ENCODE measurements around the gene LETM1. TPM values are rescaled to one million over a fixed set of nuclear protein-coding genes. Genes with fewer than 3 reads are reported as not detected.
A peak's percentile ranks its signal among the peaks of the same experiment; 100 is the strongest.

The LETM1 gene
- total and polyA plus RNA-seq, 4 donors = 6.8 to 25.6 (median 18.9) TPM

DNA sequence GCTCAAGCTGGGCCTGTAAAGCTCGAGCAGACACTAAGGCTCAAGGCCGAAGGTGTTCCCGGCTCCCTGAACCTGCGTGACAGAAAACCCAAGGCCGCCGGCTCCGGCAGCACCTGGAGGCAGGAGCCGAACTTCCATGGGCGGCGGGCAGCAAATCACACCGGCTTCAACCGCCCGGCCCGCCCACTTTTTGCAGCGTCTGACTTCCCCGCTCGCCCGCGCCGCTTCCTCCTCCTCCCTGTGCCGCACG is 14.3 kb upstream of the LETM1 start:
- Histone ChIP-seq H3K36me3 (ENCODE audit: control insufficient read depth in 1 of 2, insufficient read depth in 2 of 2, low read length in 1 of 2) (no peaks in the 10 kb centered on the region), H3K27ac (ENCODE audit: low read depth in 1 of 2, low read length in 2 of 2) (peak overlapping the region in 1 of 2 donors; percentile 95), H3K4me1 (ENCODE audit: control insufficient read depth in 1 of 2, insufficient read depth in 2 of 2, low read length in 2 of 2) (no peaks in the 10 kb centered on the region), H3K4me3 (ENCODE audit: low read length in 2 of 2) (peak overlapping the region; percentile 87 to 95), H3K9me3 (ENCODE audit: control insufficient read depth, low read length) (no peaks in the 10 kb centered on the region), H3K27me3 (ENCODE audit: control insufficient read depth in 1 of 2, insufficient read depth in 2 of 2, low read length in 1 of 2) (no peaks in the 10 kb centered on the region)
- 0% methylated on average over 21 to 22 of the region's 22 CpGs for WGBS, 2 donors
- ATAC-seq (ENCODE audit: low FRiP score) (peak; percentile 88), DNase-seq (peak; percentile 92 to 95)
- intact Hi-C loops (cut with DNase I) = loop anchor here (2.0 kb wide), 1 partner anchor 13 kb away; the partner anchor contains the start of gene LETM1 (in 2 of the 2)

DNA sequence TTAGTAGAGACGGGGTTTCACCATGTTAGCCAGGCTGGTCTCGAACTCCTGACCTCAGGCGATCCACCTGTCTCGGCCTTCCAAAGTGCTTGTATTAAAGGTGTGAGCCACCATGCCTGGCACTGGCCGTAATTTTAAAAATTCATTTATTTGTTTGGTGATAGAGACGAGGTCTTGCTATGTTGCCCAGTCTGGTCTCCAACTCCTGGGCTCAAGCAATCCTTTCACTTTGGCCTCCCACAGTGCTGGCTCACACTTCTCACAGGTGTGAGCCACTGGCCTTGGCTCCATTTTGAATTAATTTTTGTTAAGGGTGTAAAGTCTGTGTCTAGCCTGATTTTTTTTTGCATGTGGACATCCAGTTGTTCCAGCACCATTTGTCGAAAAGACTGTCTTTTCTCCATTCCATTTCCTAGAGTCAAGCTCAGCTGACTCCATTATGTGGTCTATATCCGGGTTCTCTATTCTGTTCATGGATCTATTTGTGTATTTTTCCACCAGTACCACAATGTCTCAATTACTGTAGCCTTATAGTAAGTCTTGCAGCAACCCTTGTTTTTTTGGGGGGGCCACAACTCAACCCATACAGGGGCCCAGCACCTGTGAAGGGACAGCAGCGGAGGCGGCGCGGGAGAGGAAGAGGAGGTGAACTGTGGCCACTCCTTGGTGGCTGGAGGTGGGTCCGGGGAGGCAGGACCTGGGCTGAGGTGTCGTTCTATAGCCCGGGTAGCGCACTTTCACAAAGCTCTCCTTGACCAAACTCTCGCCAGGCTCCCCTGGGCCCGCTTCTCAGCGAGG is 13.8 kb upstream of the LETM1 start:
- Histone ChIP-seq H3K4me1 (ENCODE audit: control insufficient read depth in 1 of 2, insufficient read depth in 2 of 2, low read length in 2 of 2) (no peaks in the 10 kb centered on the region), H3K27ac (ENCODE audit: low read depth in 1 of 2, low read length in 2 of 2) (peak overlapping the region in 1 of 2 donors; percentile 72), H3K36me3 (ENCODE audit: control insufficient read depth in 1 of 2, insufficient read depth in 2 of 2, low read length in 1 of 2) (no peaks in the 10 kb centered on the region), H3K4me3 (ENCODE audit: low read length in 2 of 2) (peak overlapping the region; percentile 87 to 95), H3K9me3 (ENCODE audit: control insufficient read depth, low read length) (no peaks in the 10 kb centered on the region), H3K27me3 (ENCODE audit: control insufficient read depth in 1 of 2, insufficient read depth in 2 of 2, low read length in 1 of 2) (no peaks in the 10 kb centered on the region)
- ATAC-seq (ENCODE audit: low FRiP score) (no peak), DNase-seq (no peak)
- 53 to 54% methylated on average over 19 of the region's 19 CpGs for WGBS, 2 donors
- intact Hi-C loops (cut with DNase I) = loop anchor here (2.0 kb wide), 1 partner anchor 13 kb away; the partner anchor contains the start of gene LETM1 (in 2 of the 2)

- Histone ChIP-seq H3K27ac (ENCODE audit: low read depth in 1 of 2, low read length in 2 of 2) (no peak overlapping the region), H3K4me3 (ENCODE audit: low read length in 2 of 2) (no peak overlapping the region), H3K27me3 (ENCODE audit: control insufficient read depth in 1 of 2, insufficient read depth in 2 of 2, low read length in 1 of 2) (no peaks in the 10 kb centered on the region), H3K4me1 (ENCODE audit: control insufficient read depth in 1 of 2, insufficient read depth in 2 of 2, low read length in 2 of 2) (no peaks in the 10 kb centered on the region), H3K9me3 (ENCODE audit: control insufficient read depth, low read length) (no peaks in the 10 kb centered on the region), H3K36me3 (ENCODE audit: control insufficient read depth in 1 of 2, insufficient read depth in 2 of 2, low read length in 1 of 2) (no peaks in the 10 kb centered on the region)
- no peak for ATAC-seq (ENCODE audit: low FRiP score)
- intact Hi-C loops (cut with DNase I) = no loop called here
- WGBS, 2 donors = 92 to 97% methylated on average over 3 of the region's 3 CpGs
- DNase-seq = no peak
These were observed 13.0 kb upstream of the LETM1 start for GRCh38 chr4:1868912-1869311.

GRCh38 chr4:1868293-1868692 is 12.3 kb upstream of the LETM1 start:
- Histone ChIP-seq H3K4me1 (ENCODE audit: control insufficient read depth in 1 of 2, insufficient read depth in 2 of 2, low read length in 2 of 2) (no peaks in the 10 kb centered on the region), H3K36me3 (ENCODE audit: control insufficient read depth in 1 of 2, insufficient read depth in 2 of 2, low read length in 1 of 2) (no peaks in the 10 kb centered on the region), H3K27me3 (ENCODE audit: control insufficient read depth in 1 of 2, insufficient read depth in 2 of 2, low read length in 1 of 2) (no peaks in the 10 kb centered on the region), H3K4me3 (ENCODE audit: low read length in 2 of 2) (no peak overlapping the region), H3K9me3 (ENCODE audit: control insufficient read depth, low read length) (no peaks in the 10 kb centered on the region), H3K27ac (ENCODE audit: low read depth in 1 of 2, low read length in 2 of 2) (no peak overlapping the region)
- DNase-seq (no peak), ATAC-seq (ENCODE audit: low FRiP score) (no peak)
- 84 to 87% methylated on average over 5 of the region's 5 CpGs for WGBS, 2 donors
- intact Hi-C loops (cut with DNase I) = no loop called here

DNA sequence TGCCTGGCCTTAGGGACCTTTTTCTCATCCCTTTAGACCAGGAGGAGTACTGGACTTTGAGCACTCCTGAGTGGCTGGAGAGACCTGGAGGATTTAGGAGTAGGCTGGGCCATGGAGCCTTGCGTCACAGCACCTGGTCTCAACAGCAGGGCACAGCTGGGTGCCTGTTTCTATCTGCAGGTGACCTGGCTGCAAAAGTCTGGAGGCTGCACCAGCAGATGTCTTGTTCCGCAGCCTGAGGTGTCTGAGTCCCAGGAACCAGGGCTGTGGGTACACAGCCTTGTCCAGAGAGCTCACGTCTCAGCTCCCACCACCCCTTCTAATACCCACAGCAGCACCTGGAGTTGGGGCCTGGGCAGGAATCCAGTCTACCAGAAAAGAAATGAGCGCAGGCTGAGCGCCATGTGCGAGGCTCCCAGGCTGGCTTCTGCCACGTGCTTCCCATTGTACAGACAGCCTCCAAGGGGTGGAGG is 10.3 kb upstream of the LETM1 start:
- no peaks in the 10 kb centered on the region for H3K9me3 ChIP-seq (ENCODE audit: control insufficient read depth, low read length)
- DNase-seq (no peak), ATAC-seq (ENCODE audit: low FRiP score) (no peak)
- no peaks in the 10 kb centered on the region for H3K4me1 ChIP-seq (ENCODE audit: control insufficient read depth in 1 of 2, insufficient read depth in 2 of 2, low read length in 2 of 2)
- 78 to 88% methylated on average over 7 of the region's 7 CpGs for whole genome bisulfite sequencing, 2 donors
- H3K27me3 ChIP-seq (ENCODE audit: control insufficient read depth in 1 of 2, insufficient read depth in 2 of 2, low read length in 1 of 2) = no peaks in the 10 kb centered on the region
- H3K4me3 ChIP-seq (ENCODE audit: low read length in 2 of 2) = no peak overlapping the region
- intact Hi-C loops (cut with DNase I) = no loop called here
- no peak overlapping the region for H3K27ac ChIP-seq (ENCODE audit: low read depth in 1 of 2, low read length in 2 of 2)
- H3K36me3 ChIP-seq (ENCODE audit: control insufficient read depth in 1 of 2, insufficient read depth in 2 of 2, low read length in 1 of 2) = no peaks in the 10 kb centered on the region

GRCh38 chr4:1864076-1865008 is 8.4 kb upstream of the LETM1 start:
- H3K4me3 ChIP-seq (ENCODE audit: low read length in 2 of 2) = no peak overlapping the region
- intact Hi-C loops (cut with DNase I) = no loop called here
- WGBS, 2 donors = 89 to 91% methylated on average over 16 to 17 of the region's 17 CpGs

GRCh38 chr4:1863297-1864033 is 7.5 kb upstream of the LETM1 start:
- 89 to 93% methylated on average over 11 of the region's 11 CpGs for WGBS, 2 donors
- Histone ChIP-seq H3K36me3 (ENCODE audit: control insufficient read depth in 1 of 2, insufficient read depth in 2 of 2, low read length in 1 of 2) (no peaks in the 10 kb centered on the region), H3K4me3 (ENCODE audit: low read length in 2 of 2) (no peak overlapping the region), H3K27ac (ENCODE audit: low read depth in 1 of 2, low read length in 2 of 2) (no peak overlapping the region), H3K9me3 (ENCODE audit: control insufficient read depth, low read length) (no peaks in the 10 kb centered on the region), H3K4me1 (ENCODE audit: control insufficient read depth in 1 of 2, insufficient read depth in 2 of 2, low read length in 2 of 2) (no peaks in the 10 kb centered on the region), H3K27me3 (ENCODE audit: control insufficient read depth in 1 of 2, insufficient read depth in 2 of 2, low read length in 1 of 2) (no peaks in the 10 kb centered on the region)
- intact Hi-C loops (cut with DNase I) = no loop called here
- DNase-seq (no peak), ATAC-seq (ENCODE audit: low FRiP score) (no peak)

More at GRCh38 chr4:1864076-1865008, 8.4 kb upstream of the LETM1 start:
- no peak for DNase-seq
- Histone ChIP-seq H3K27me3 (ENCODE audit: control insufficient read depth in 1 of 2, insufficient read depth in 2 of 2, low read length in 1 of 2) (no peaks in the 10 kb centered on the region), H3K4me1 (ENCODE audit: control insufficient read depth in 1 of 2, insufficient read depth in 2 of 2, low read length in 2 of 2) (no peaks in the 10 kb centered on the region), H3K27ac (ENCODE audit: low read depth in 1 of 2, low read length in 2 of 2) (no peak overlapping the region), H3K36me3 (ENCODE audit: control insufficient read depth in 1 of 2, insufficient read depth in 2 of 2, low read length in 1 of 2) (no peaks in the 10 kb centered on the region), H3K9me3 (ENCODE audit: control insufficient read depth, low read length) (no peaks in the 10 kb centered on the region)
- no peak for ATAC-seq (ENCODE audit: low FRiP score)

DNA sequence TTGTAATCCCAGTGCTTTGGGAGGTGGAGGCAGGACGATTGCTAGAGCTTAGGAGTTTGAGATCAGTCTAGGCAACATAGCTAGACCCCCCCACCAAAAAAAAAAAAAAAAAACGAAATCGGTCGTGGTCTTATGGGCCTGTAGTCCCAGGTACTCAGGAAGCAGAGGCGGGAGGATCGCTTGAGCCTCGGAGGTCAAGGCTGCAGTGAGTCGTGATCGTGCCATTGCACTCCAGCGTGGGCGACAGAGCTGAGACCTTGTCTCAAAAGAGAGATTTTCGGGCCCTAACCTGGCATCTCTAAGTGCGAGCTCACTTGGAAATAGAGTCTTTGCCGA is 7.0 kb upstream of the LETM1 start:
- Histone ChIP-seq H3K36me3 (ENCODE audit: control insufficient read depth in 1 of 2, insufficient read depth in 2 of 2, low read length in 1 of 2) (no peaks in the 10 kb centered on the region), H3K4me1 (ENCODE audit: control insufficient read depth in 1 of 2, insufficient read depth in 2 of 2, low read length in 2 of 2) (no peaks in the 10 kb centered on the region), H3K27ac (ENCODE audit: low read depth in 1 of 2, low read length in 2 of 2) (no peak overlapping the region), H3K4me3 (ENCODE audit: low read length in 2 of 2) (no peak overlapping the region), H3K27me3 (ENCODE audit: control insufficient read depth in 1 of 2, insufficient read depth in 2 of 2, low read length in 1 of 2) (no peaks in the 10 kb centered on the region), H3K9me3 (ENCODE audit: control insufficient read depth, low read length) (no peaks in the 10 kb centered on the region)
- 75 to 80% methylated on average over 14 of the region's 14 CpGs for WGBS, 2 donors
- intact Hi-C loops (cut with DNase I) = no loop called here
- DNase-seq (no peak), ATAC-seq (ENCODE audit: low FRiP score) (no peak)
